HG02623 (cell line): Measurements from ENCODE around the gene CRK.
"Not testable (repeated sequence)": the region's sequence is repeated elsewhere in the genome, so short reads cannot be mapped to it uniquely, and the experiment has no call there.

ENCODE experiments used
- ATAC-seq: cut with Tn5 transposase; IDR thresholded peaks from one replicate; pipeline ENCODE4 v1.9.1; 2021; ENCODE audit warnings: moderate library complexity; ENCODE audit not compliant: unreplicated experiment

CRK gene

GRCh38 chr17:1431631-1432104 is 24.4 kb downstream of the CRK start:
- ATAC-seq: no peak

- ATAC-seq: no peak
Observed at GRCh38 chr17:1423456-1424135, 32.4 kb downstream of the CRK start.

DNA sequence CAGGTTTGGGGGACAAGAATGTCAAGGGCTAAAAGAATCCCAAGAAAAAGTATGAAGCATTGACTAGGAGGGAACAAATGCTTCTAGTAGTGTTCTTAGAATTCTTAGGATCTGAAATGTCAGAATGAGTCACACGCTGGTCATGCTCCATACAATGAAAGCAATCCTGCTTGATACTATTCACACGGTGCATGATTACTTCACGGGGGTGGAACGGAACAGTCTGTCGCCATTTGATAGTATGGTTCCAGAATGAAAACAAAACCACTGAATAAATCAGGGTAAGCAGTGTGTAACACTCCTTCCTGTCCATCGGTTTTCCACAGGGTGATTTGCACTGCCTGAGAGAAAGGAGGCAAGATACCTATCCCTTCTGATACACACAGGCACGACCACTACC is 33.1 kb downstream of the CRK start:
- ATAC-seq: no peak

GRCh38 chr17:1421470-1421869 is 34.6 kb downstream of the CRK start:
- ATAC-seq: no peak

- no peak for ATAC-seq
Observed at GRCh38 chr17:1420981-1421380, 35.1 kb downstream of the CRK start.

DNA sequence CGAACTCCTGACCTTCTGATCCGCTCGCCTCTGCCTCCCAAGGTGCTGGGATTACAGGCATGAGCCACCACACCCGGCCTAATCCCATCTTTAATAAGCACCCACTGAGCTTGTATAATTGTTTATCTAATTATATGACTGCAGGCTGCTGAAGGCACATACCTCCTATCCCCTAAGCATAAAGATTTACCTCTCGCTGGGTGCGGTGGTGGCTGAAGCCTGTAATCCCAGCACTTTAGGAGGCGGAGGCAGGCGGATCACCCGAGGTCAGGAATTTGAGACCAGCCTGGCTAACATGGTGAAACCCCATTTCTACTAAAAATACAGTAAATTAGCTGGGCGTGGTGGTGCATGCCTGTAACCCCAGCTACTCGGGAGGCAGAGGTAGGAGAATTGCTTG is 35.9 kb downstream of the CRK start:
- no peak for ATAC-seq

- ATAC-seq: not testable (repeated sequence)
Observed at GRCh38 chr17:1418476-1418875, 37.6 kb downstream of the CRK start.

DNA sequence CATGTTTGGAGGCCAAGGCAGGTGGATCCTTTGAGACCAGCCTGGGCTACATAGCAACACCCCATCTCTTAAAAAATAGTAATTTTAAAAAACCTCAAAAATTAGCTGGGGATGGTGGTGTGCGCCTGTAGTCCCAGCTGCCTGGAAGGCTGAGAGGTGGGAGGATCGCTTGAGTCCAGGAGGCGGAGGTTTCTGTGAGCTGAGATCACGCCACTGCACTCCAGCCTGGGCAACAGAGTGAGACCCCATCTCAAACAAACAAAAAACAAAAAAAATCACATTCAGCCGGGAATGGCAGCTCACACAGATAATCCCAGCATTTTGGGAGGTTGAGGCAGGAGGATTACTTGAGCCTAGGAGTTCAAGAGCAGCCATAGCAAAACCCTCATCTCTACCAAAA is 39.6 kb downstream of the CRK start:
- ATAC-seq: no peak

DNA sequence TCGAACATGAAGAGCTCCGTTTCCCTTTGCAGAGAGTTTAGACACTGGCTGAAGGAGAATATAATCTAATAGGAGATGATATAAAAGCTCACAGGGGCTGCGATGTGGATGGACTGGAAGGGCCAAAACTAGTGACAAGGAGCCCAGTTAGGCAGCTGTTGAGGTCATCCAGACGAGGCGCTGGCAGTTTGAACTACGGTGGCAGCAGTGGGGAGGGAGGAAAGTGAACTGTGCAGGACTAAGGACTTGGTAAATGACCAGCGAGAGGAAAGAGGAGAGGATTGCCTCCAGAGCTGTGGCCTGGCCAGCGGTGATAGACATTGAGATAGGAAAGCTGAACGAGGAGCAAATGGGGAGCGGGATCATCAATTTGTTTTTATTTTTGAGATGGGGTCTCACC is 41.4 kb downstream of the CRK start:
- ATAC-seq: no peak

DNA sequence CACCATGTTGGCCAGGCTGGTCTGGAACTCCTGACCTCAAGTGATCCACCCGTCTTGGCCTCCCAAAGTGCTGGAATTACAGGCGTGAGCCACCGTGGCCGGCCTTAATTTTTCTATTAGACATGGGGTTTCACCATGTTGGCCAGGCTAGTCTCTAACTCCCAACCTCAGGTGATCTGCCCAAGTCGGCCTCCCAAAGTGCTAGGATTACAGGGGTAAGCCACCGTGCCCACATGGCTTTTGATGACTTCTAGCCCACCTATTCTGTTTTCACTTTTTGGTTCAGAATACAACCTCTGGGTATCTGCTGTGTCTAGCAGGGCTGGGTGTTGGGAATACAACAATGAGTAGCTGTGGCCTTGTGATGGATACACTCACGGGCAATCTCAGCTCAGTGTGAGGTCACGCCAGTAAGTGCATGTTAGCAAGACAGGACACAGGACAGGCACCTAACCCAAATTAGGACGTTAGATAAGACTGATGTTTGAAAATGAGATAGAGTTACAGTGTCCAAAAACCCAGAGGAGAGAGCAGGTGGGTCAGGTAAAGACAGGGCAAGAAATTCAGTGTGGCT is 41.9 kb downstream of the CRK start:
- ATAC-seq: no peak

- no peak for ATAC-seq
Observed at GRCh38 chr17:1413281-1413791, 42.7 kb downstream of the CRK start.

GRCh38 chr17:1412185-1413110 is 43.6 kb downstream of the CRK start:
- ATAC-seq: no peak

- ATAC-seq: no peak
Observed at GRCh38 chr17:1402262-1402586, 53.8 kb downstream of the CRK start.

DNA sequence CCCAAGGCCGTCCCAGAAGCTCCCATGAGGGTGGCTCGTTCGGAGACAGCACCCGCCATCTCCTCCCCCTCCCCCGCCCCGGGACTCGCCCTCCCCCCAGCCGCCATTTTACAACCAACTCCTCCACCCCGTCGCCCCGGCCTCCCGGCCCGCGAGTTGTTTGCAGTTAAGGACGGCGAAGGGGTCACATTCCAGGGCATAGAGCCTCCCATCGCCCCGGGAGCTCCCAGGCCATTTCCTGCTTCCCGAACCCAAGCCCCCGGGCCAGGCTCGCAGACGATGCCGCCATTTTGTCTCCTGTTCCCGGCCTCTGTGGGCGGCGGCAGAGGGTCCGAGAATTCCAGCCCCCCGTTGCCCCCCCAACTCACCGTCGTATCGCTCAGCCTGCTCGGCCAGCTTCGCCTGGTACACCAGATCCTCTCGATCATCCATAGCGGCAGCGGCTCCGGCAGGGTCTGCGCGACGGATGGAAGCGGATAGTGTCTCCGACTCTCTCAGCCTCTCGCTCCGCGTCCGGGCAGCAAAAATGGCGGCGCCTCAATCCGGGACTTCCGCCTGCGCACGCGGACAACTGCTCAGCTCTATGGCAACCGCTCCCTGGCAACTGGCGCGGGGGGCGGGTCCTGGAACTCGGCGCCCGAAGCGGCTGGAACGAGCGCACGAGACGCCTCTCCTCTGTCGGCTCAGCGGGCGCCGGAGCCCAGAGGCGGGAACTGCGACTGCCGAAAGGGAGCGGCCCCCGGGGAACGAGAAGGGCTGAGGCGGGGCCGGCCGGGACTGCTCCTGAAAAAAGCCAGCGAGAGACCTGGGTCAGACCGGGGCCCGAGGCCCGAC is 56.1 kb downstream of the CRK start, which contains the start of gene YWHAE:
YWHAE (minus strand) TSS at position 544 of the 834 bp plus-strand sequence; CDS start at position 432, 112 bp downstream.
- peak; percentile 80 for ATAC-seq

- ATAC-seq: peak; percentile 7
Observed at GRCh38 chr17:1398931-1399678, 56.9 kb downstream of the CRK start.

GRCh38 chr17:1398028-1398427 is 58.0 kb downstream of the CRK start:
- ATAC-seq: no peak

DNA sequence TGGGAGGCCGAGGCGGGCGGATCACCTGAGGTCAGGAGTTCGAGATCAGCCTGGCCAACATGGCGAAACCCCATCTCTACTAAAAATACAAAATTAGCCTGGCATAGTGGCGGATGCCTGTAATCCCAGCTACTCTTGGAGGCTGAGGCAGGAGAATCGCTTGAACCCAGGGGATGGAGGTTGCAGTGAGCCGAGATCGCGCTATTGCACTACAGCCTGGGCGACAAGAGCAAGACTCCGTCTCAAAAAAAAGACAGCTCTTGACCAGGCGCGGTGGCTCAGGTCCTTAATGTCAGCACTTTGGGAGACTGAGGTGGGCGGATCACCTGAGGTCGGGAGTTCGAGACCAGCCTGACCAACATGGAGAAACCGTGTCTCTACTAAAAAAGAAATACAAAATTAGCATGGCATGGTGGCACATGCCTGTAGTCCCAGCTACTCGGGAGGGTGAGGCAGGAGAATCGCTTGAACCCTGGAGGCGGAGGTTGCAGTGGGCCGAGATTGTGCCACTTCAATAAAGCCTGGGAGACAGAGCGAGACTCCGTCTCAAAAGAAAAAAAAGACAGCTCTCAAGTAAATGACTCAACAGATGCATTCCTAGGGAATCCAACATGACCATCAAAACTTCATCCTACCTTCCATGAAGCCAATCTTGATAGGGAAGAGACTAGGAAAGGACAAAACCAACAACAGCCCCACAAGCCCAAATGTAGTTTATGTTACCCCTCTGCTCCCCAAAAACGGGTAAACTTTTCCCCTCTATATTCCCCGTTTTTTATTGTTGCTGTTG is 60.0 kb downstream of the CRK start:
- not testable (repeated sequence) for ATAC-seq

DNA sequence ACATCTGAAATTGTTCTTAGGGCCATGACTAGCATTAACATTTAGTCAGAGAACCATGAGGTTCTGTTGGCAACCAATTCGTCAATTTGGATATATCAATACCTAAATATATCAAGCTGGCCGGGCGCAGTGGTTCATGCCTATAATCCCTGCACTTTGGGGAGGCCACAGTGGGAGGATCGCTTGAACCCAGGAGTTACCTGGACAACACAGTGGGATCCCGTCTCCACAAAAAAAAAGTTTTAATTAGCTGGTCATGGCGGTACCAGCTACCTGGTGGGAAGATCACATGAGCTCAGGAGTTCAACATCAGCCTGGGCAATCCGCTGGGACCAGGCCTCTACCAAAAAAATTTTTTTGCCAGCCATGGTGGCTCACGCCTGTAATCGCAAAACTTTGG is 64.5 kb downstream of the CRK start:
- no peak for ATAC-seq
